Measurements from ENCODE around the gene KLHL12. TPM values are rescaled to one million over a fixed set of nuclear protein-coding genes. Genes with fewer than 3 reads are reported as not detected.

The KLHL12 gene
- total RNA-seq, 1 experiment from 2014 or later = 29.6 TPM

GRCh38 chr1:202954057-202954745 lies 27.2 kb upstream of the KLHL12 start:
- Histone ChIP-seq H3K9me2 (ENCODE audit: insufficient read depth) (no peaks in the 10 kb centered on the region), H3K27me3 (ENCODE audit: insufficient read depth, low read depth) (no peaks in the 10 kb centered on the region), H3K4me2 (no peak overlapping the region), H3K36me3 (ENCODE audit: low read depth) (peaks cover 10% of the 10 kb centered on the region; the same call in 1 of the 2 replicates), H3K4me1 (replicated peaks; ENCODE audit: insufficient read depth) (peaks cover 21% of the 10 kb centered on the region), H3K9me3 (ENCODE audit: insufficient read depth, low read depth) (no peaks in the 10 kb centered on the region), H2AFZ (no peak overlapping the region), H3K79me2 (ENCODE audit: low read depth) (peaks cover 67% of the 10 kb centered on the region), H4K20me1 (ENCODE audit: insufficient read depth) (peaks cover 33% of the 10 kb centered on the region), H3K27ac (no peak overlapping the region), H3F3A (ENCODE audit: insufficient read depth, low read depth) (peaks cover 6% of the 10 kb centered on the region; the same call in 1 of the 2 replicates), H3K4me3 (no peak overlapping the region)
- no peak for DNase-seq
- intact Hi-C loops (cut with micrococcal nuclease; ENCODE audit: unreplicated experiment) = no loop called here
- CTCF ChIA-PET = interaction anchor here (0.6 kb wide), 1 partner anchor 38 kb away, joined by 4 read pairs; no protein-coding TSS in a partner anchor
- no TSS peak for BruUV-seq (replicated peaks)
- TF ChIP-seq EZH2 (IDR thresholded peaks at IDR 0.05; ENCODE audit: low read depth) = no peak
- TF ChIP-seq, protein P1, sequence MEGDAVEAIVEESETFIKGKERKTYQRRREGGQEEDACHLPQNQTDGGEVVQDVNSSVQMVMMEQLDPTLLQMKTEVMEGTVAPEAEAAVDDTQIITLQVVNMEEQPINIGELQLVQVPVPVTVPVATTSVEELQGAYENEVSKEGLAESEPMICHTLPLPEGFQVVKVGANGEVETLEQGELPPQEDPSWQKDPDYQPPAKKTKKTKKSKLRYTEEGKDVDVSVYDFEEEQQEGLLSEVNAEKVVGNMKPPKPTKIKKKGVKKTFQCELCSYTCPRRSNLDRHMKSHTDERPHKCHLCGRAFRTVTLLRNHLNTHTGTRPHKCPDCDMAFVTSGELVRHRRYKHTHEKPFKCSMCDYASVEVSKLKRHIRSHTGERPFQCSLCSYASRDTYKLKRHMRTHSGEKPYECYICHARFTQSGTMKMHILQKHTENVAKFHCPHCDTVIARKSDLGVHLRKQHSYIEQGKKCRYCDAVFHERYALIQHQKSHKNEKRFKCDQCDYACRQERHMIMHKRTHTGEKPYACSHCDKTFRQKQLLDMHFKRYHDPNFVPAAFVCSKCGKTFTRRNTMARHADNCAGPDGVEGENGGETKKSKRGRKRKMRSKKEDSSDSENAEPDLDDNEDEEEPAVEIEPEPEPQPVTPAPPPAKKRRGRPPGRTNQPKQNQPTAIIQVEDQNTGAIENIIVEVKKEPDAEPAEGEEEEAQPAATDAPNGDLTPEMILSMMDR (conservative IDR thresholded peaks at IDR 0.05) = no peak
- POLR2A ChIA-PET (ENCODE audit: unreplicated experiment) = interaction anchor here (0.6 kb wide), 2 partner anchors 68 to 1424 kb away, joined by 3 to 12 read pairs; no protein-coding TSS in a partner anchor

DNA sequence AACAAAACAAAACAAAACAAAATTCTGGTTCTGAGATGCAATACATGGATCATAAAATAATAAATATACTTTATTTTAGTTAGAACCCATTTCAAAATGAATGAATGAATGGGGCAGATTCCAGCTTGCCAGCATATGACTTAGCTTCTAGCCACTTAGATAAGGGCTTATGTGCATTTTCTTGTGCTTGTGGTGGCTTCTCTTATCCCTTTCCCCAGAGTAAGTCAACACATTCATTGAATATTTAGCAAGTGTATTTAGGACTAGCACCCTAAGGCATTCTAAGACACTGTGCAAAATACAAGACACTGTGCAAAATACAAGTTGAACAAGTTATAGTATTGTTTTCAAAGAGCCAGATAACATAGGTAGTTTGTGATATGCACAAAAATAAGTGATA lies 26.4 kb upstream of the KLHL12 start:
- H3K4me3 ChIP-seq = no peak overlapping the region
- ChIA-PET CTCF (interaction anchor here (0.5 to 1.2 kb wide), 2 partner anchors 15 to 36 kb away, joined by 3 to 4 read pairs; no protein-coding TSS in a partner anchor), POLR2A (ENCODE audit: unreplicated experiment) (no interaction called here)
- H3K9me2 ChIP-seq (ENCODE audit: insufficient read depth) = no peaks in the 10 kb centered on the region
- TF ChIP-seq EZH2 (IDR thresholded peaks at IDR 0.05; ENCODE audit: low read depth) = no peak
- TF ChIP-seq, protein P1 (conservative IDR thresholded peaks at IDR 0.05) = no peak
- H3K27ac ChIP-seq = no peak overlapping the region
- H3K36me3 ChIP-seq (ENCODE audit: low read depth) = peaks cover 10% of the 10 kb centered on the region; the same call in 1 of the 2 replicates
- H3K79me2 ChIP-seq (ENCODE audit: low read depth) = peaks cover 67% of the 10 kb centered on the region
- no peaks in the 10 kb centered on the region for H3K9me3 ChIP-seq (ENCODE audit: insufficient read depth, low read depth)
- DNase-seq = no peak
- peaks cover 33% of the 10 kb centered on the region for H4K20me1 ChIP-seq (ENCODE audit: insufficient read depth)
- intact Hi-C loops (cut with micrococcal nuclease; ENCODE audit: unreplicated experiment) = no loop called here
- no peaks in the 10 kb centered on the region for H3K27me3 ChIP-seq (ENCODE audit: insufficient read depth, low read depth)
- H3K4me1 ChIP-seq (replicated peaks; ENCODE audit: insufficient read depth) = peaks cover 14% of the 10 kb centered on the region
- H2AFZ ChIP-seq = no peak overlapping the region
- no TSS peak for BruUV-seq (replicated peaks)
- no peak overlapping the region for H3K4me2 ChIP-seq
- H3F3A ChIP-seq (ENCODE audit: insufficient read depth, low read depth) = no peaks in the 10 kb centered on the region; the same call in 1 of the 2 replicates

DNA sequence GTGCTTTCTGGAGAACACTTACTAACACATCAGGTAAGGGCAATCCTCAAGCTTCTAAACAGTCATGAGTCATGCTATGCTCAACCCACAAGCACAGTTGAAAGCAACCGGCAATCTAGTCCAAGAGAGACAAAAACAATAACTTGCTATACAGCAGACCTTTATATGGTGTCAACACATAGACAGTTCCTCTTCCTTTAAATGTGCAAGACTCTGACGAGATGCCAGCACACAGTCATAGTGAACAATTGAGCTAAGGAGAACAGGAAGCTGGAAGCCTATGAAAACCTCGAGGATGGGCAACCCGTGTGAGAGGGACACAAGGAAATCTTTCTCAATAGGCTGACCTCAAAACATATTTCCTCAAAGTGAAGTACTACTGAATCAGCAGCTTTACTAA lies 25.8 kb upstream of the KLHL12 start:
- CTCF ChIA-PET = interaction anchor here (0.5 to 1.2 kb wide), 2 partner anchors 15 to 37 kb away, joined by 3 to 4 read pairs; no protein-coding TSS in a partner anchor
- Histone ChIP-seq H3K4me1 (replicated peaks; ENCODE audit: insufficient read depth) (peaks cover 13% of the 10 kb centered on the region), H3F3A (ENCODE audit: insufficient read depth, low read depth) (no peaks in the 10 kb centered on the region), H2AFZ (no peak overlapping the region), H3K79me2 (ENCODE audit: low read depth) (peaks cover 65% of the 10 kb centered on the region), H3K9me2 (ENCODE audit: insufficient read depth) (no peaks in the 10 kb centered on the region), H3K9me3 (ENCODE audit: insufficient read depth, low read depth) (no peaks in the 10 kb centered on the region), H3K4me2 (no peak overlapping the region), H3K36me3 (ENCODE audit: low read depth) (peaks cover 10% of the 10 kb centered on the region; the same call in 1 of the 2 replicates), H4K20me1 (ENCODE audit: insufficient read depth) (peaks cover 33% of the 10 kb centered on the region), H3K27ac (no peak overlapping the region), H3K4me3 (no peak overlapping the region), H3K27me3 (ENCODE audit: insufficient read depth, low read depth) (no peaks in the 10 kb centered on the region)
- TF ChIP-seq, protein P1 (conservative IDR thresholded peaks at IDR 0.05) = no peak
- no peak for TF ChIP-seq EZH2 (IDR thresholded peaks at IDR 0.05; ENCODE audit: low read depth)
- intact Hi-C loops (cut with micrococcal nuclease; ENCODE audit: unreplicated experiment) = no loop called here
- peak in 1 of 2 experiments; percentile 17 for DNase-seq
- no TSS peak for BruUV-seq (replicated peaks)
- POLR2A ChIA-PET (ENCODE audit: unreplicated experiment) = no interaction called here

Data from PC-9 (cell line).